ENCODE measurements around the gene DTD2. TPM values are rescaled to one million over a fixed set of nuclear protein-coding genes. Genes with fewer than 3 reads are reported as not detected.

DTD2 gene
- total and polyA plus RNA-seq, 4 donors, result 7.9 to 16.7 (median 10.7) TPM

- 97% methylated on average over 3 of the region's 3 CpGs for WGBS
- Histone ChIP-seq H3K4me3 (ENCODE audit: low read depth in 1 of 3, low read length in 3 of 3) (no peak overlapping the region), H3K9me3 (ENCODE audit: control insufficient read depth in 4 of 4, low read length in 3 of 4) (no peaks in the 10 kb centered on the region), H3K4me1 (ENCODE audit: control insufficient read depth in 4 of 4, insufficient read depth in 4 of 4, low read length in 3 of 4) (no peaks in the 10 kb centered on the region), H3K27ac (ENCODE audit: low read depth in 1 of 2, low read length in 2 of 2) (no peak overlapping the region), H3K36me3 (ENCODE audit: control insufficient read depth in 4 of 4, insufficient read depth in 3 of 4, low read depth in 1 of 4, low read length in 3 of 4) (peaks cover 0 to 3% (median 1%) of the 10 kb centered on the region in 4 donors), H3K9ac (ENCODE audit: low read depth in 1 of 2, low read length in 2 of 2) (no peak overlapping the region), H3K27me3 (ENCODE audit: control insufficient read depth in 4 of 4, insufficient read depth in 4 of 4, low read length in 3 of 4) (no peaks in the 10 kb centered on the region)
- no peak for TF ChIP-seq YY1 (IDR thresholded peaks at IDR 0.05)
- TF ChIP-seq RAD21 (IDR thresholded peaks at IDR 0.05), result no peak
- no peak for TF ChIP-seq MAX (IDR thresholded peaks at IDR 0.05)
- TF ChIP-seq FOXA2 (IDR thresholded peaks at IDR 0.05), result no peak
- no peak for TF ChIP-seq ATF3 (IDR thresholded peaks at IDR 0.05)
- no peak for TF ChIP-seq REST (IDR thresholded peaks at IDR 0.05)
- TF ChIP-seq ZBTB33 (IDR thresholded peaks at IDR 0.05), result no peak
- no peak for TF ChIP-seq EGR1 (IDR thresholded peaks at IDR 0.05; ENCODE audit: low read depth in 2 of 2)
- TF ChIP-seq SP1 (IDR thresholded peaks at IDR 0.05), result no peak
- TF ChIP-seq JUND (IDR thresholded peaks at IDR 0.05), result no peak
- no peak for TF ChIP-seq CTCF (IDR thresholded peaks at IDR 0.05; ENCODE audit: low read depth, low read length, missing input control)
- no peak for TF ChIP-seq FOXA1 (IDR thresholded peaks at IDR 0.05)
- no peak for TF ChIP-seq HNF4A (conservative IDR thresholded peaks at IDR 0.05)
- no peak for TF ChIP-seq NR2F2 (IDR thresholded peaks at IDR 0.05)
- no peak for TF ChIP-seq TAF1 (conservative IDR thresholded peaks at IDR 0.05)
- DNase-seq (ENCODE audit: low spot score), result no peak
These were observed 53.6 kb downstream of the DTD2 start for GRCh38 chr14:31403707-31404106.

- Histone ChIP-seq H3K27ac (ENCODE audit: low read depth in 1 of 2, low read length in 2 of 2) (no peak overlapping the region), H3K9me3 (ENCODE audit: control insufficient read depth in 4 of 4, low read length in 3 of 4) (no peaks in the 10 kb centered on the region), H3K9ac (ENCODE audit: low read depth in 1 of 2, low read length in 2 of 2) (no peak overlapping the region), H3K4me3 (ENCODE audit: low read depth in 1 of 3, low read length in 3 of 3) (no peak overlapping the region), H3K4me1 (ENCODE audit: control insufficient read depth in 4 of 4, insufficient read depth in 4 of 4, low read length in 3 of 4) (no peaks in the 10 kb centered on the region), H3K36me3 (ENCODE audit: control insufficient read depth in 4 of 4, insufficient read depth in 3 of 4, low read depth in 1 of 4, low read length in 3 of 4) (peaks cover 0 to 10% (median 4%) of the 10 kb centered on the region in 4 donors), H3K27me3 (ENCODE audit: control insufficient read depth in 4 of 4, insufficient read depth in 4 of 4, low read length in 3 of 4) (no peaks in the 10 kb centered on the region)
- TF ChIP-seq YY1 (IDR thresholded peaks at IDR 0.05) (no peak), EGR1 (IDR thresholded peaks at IDR 0.05; ENCODE audit: low read depth in 2 of 2) (no peak), TAF1 (conservative IDR thresholded peaks at IDR 0.05) (no peak), GABPA (IDR thresholded peaks at IDR 0.05 in 1 of 2, conservative IDR thresholded peaks at IDR 0.05 in 1 of 2) (no peak), ZBTB33 (IDR thresholded peaks at IDR 0.05) (no peak)
- no peak for DNase-seq (ENCODE audit: low spot score)
- WGBS, result 85% methylated on average over 2 of the region's 2 CpGs
These were observed 54.4 kb downstream of the DTD2 start for GRCh38 chr14:31402764-31403439.

All from liver (tissue), 9 donors.